Measurements from ENCODE around the gene FAAP20.
"Not testable (repeated sequence)": the region's sequence is repeated elsewhere in the genome, so short reads cannot be mapped to it uniquely, and the experiment has no call there.

FAAP20 gene

GRCh38 chr1:2168090-2168489 is 26.5 kb downstream of the FAAP20 start:
- in situ Hi-C loops (cut with MboI; ENCODE audit: low sequenced_read_pairs): no loop called here

- in situ Hi-C loops (cut with MboI; ENCODE audit: low sequenced_read_pairs): no loop called here
Observed at GRCh38 chr1:2166695-2167094, 27.9 kb downstream of the FAAP20 start.

GRCh38 chr1:2166254-2166653 is 28.3 kb downstream of the FAAP20 start:
- in situ Hi-C loops (cut with MboI; ENCODE audit: low sequenced_read_pairs): no loop called here

- in situ Hi-C loops (cut with MboI; ENCODE audit: low sequenced_read_pairs): no loop called here
Observed at GRCh38 chr1:2165646-2166045, 28.9 kb downstream of the FAAP20 start.

- in situ Hi-C loops (cut with MboI; ENCODE audit: low sequenced_read_pairs): no loop called here
Observed at GRCh38 chr1:2163205-2163604, 31.4 kb downstream of the FAAP20 start.

GRCh38 chr1:2160451-2161300 is 33.9 kb downstream of the FAAP20 start:
- in situ Hi-C loops (cut with MboI; ENCODE audit: low sequenced_read_pairs): no loop called here

GRCh38 chr1:2159124-2159523 is 35.4 kb downstream of the FAAP20 start:
- in situ Hi-C loops (cut with MboI; ENCODE audit: low sequenced_read_pairs): no loop called here

GRCh38 chr1:2158272-2158671 is 36.3 kb downstream of the FAAP20 start:
- in situ Hi-C loops (cut with MboI; ENCODE audit: low sequenced_read_pairs): no loop called here

GRCh38 chr1:2157856-2158255 is 36.7 kb downstream of the FAAP20 start:
- in situ Hi-C loops (cut with MboI; ENCODE audit: low sequenced_read_pairs): no loop called here

GRCh38 chr1:2156866-2157265 is 37.7 kb downstream of the FAAP20 start:
- in situ Hi-C loops (cut with MboI; ENCODE audit: low sequenced_read_pairs): no loop called here

- in situ Hi-C loops (cut with MboI; ENCODE audit: low sequenced_read_pairs): no loop called here
Observed at GRCh38 chr1:2155788-2156187, 38.8 kb downstream of the FAAP20 start.

- in situ Hi-C loops (cut with MboI; ENCODE audit: low sequenced_read_pairs): no loop called here
Observed at GRCh38 chr1:2155147-2155598, 39.4 kb downstream of the FAAP20 start.

- in situ Hi-C loops (cut with MboI; ENCODE audit: low sequenced_read_pairs): no loop called here
Observed at GRCh38 chr1:2154022-2154421, 40.5 kb downstream of the FAAP20 start.

GRCh38 chr1:2152954-2153353 is 41.6 kb downstream of the FAAP20 start:
- in situ Hi-C loops (cut with MboI; ENCODE audit: low sequenced_read_pairs): no loop called here

GRCh38 chr1:2151911-2152310 is 42.7 kb downstream of the FAAP20 start:
- in situ Hi-C loops (cut with MboI; ENCODE audit: low sequenced_read_pairs): no loop called here

GRCh38 chr1:2151252-2151651 is 43.3 kb downstream of the FAAP20 start:
- in situ Hi-C loops (cut with MboI; ENCODE audit: low sequenced_read_pairs): no loop called here

- in situ Hi-C loops (cut with MboI; ENCODE audit: low sequenced_read_pairs): no loop called here
Observed at GRCh38 chr1:2150801-2151200, 43.8 kb downstream of the FAAP20 start.

GRCh38 chr1:2148691-2149090 is 45.9 kb downstream of the FAAP20 start:
- in situ Hi-C loops (cut with MboI; ENCODE audit: low sequenced_read_pairs): no loop called here

- in situ Hi-C loops (cut with MboI; ENCODE audit: low sequenced_read_pairs): not testable (repeated sequence)
Observed at GRCh38 chr1:2147869-2148268, 46.7 kb downstream of the FAAP20 start.

- in situ Hi-C loops (cut with MboI; ENCODE audit: low sequenced_read_pairs): no loop called here
Observed at GRCh38 chr1:2146836-2147517, 47.6 kb downstream of the FAAP20 start.

GRCh38 chr1:2145946-2146835 is 48.4 kb downstream of the FAAP20 start:
- in situ Hi-C loops (cut with MboI; ENCODE audit: low sequenced_read_pairs): no loop called here

Measured in HL-60/S4 (cell line).